Thymus (tissue), 14 donors: ENCODE data around the gene KLK2. TPM values are rescaled to one million over a fixed set of nuclear protein-coding genes. Genes with fewer than 3 reads are reported as not detected.

ENCODE experiments used
- DNase-seq, 9 donors: peaks; one replicate each; pipeline ENCODE4 v3.0.0-alpha.2; 2013; ENCODE audit warnings: low spot score in 9 of 9, low read depth in 6 of 9, missing footprints in 1 of 9
- H3K27ac ChIP-seq, 2 donors: one replicate each; pipeline ENCODE4 v1.5.1; 2013; ENCODE audit warnings: control low read depth in 1 of 2, low read depth in 1 of 2, low read length in 1 of 2, mild to moderate bottlenecking in 1 of 2, moderate library complexity in 1 of 2
- H3K27me3 ChIP-seq, 2 donors: one replicate each; pipeline ENCODE4 v1.5.1; 2013; ENCODE audit warnings: low read length in 1 of 2; ENCODE audit not compliant: control insufficient read depth in 2 of 2, insufficient read depth in 1 of 2
- H3K36me3 ChIP-seq, 2 donors: one replicate each; pipeline ENCODE4 v1.5.1; 2013; ENCODE audit warnings: low read length in 1 of 2, mild to moderate bottlenecking in 1 of 2, moderate library complexity in 1 of 2; ENCODE audit not compliant: control insufficient read depth in 2 of 2, insufficient read depth in 2 of 2
- H3K4me1 ChIP-seq, 2 donors: one replicate each; pipeline ENCODE4 v1.5.1; 2013; ENCODE audit warnings: low read length in 2 of 2; ENCODE audit not compliant: control insufficient read depth in 2 of 2, insufficient read depth in 2 of 2
- H3K4me3 ChIP-seq, 2 donors: one replicate each; pipeline ENCODE4 v1.5.1; 2013; ENCODE audit warnings: low read length in 2 of 2, control low read depth in 1 of 2, mild to moderate bottlenecking in 1 of 2
- H3K9me3 ChIP-seq, 2 donors: one replicate each; pipeline ENCODE4 v1.5.1; 2013; ENCODE audit warnings: low read length in 1 of 2, mild to moderate bottlenecking in 1 of 2; ENCODE audit not compliant: control insufficient read depth in 2 of 2, insufficient read depth in 1 of 2
- WGBS: extraction: QIAGEN DNeasy Blood & Tissue Kit; methylation state at CpG from one replicate; pipeline ENCODE4 v1.1.7; 2013; 5-methylcytosine and 5-hydroxymethylcytosine counted together
- long read RNA-seq, 10 donors: transcript quantifications; one replicate each; lab custom pipeline, GENCODE V29; 2026
- polyA plus RNA-seq: library from polyadenylated mRNA; stranded (reverse); fragments of 200-250 nt; gene quantifications from one replicate; pipeline ENCODE4 v1.2.3, GENCODE V29; 2013
- total RNA-seq: library from RNA; stranded (reverse); fragments of 120-200 nt; gene quantifications from one replicate; pipeline ENCODE4 v1.2.4, GENCODE V29; 2013
- donor health status: healthy.

The KLK2 gene
- total RNA-seq: under 0.01 TPM
- 0.50 TPM for polyA plus RNA-seq
- long read RNA-seq, donor 1: 0 reads
- long read RNA-seq, donor 2: 0 reads
- long read RNA-seq, donor 3: 0 reads
- long read RNA-seq, donor 4: 0 reads
- long read RNA-seq, donor 5: 0 reads
- long read RNA-seq, donor 6: 0 reads
- long read RNA-seq, donor 7, partial matches to known transcripts: 0 of 1 reads
- long read RNA-seq, donor 7, other reads (novel, unspliced or antisense): 0 of 1 reads
- long read RNA-seq, donor 8, partial matches to known transcripts: 0 of 1 reads
- long read RNA-seq, donor 8, other reads (novel, unspliced or antisense): 0 of 1 reads
- long read RNA-seq, donor 9: 0 reads
- long read RNA-seq, donor 10, partial matches to known transcripts: 0 of 2 reads
- long read RNA-seq, donor 10, other reads (novel, unspliced or antisense): 0 of 2 reads

DNA sequence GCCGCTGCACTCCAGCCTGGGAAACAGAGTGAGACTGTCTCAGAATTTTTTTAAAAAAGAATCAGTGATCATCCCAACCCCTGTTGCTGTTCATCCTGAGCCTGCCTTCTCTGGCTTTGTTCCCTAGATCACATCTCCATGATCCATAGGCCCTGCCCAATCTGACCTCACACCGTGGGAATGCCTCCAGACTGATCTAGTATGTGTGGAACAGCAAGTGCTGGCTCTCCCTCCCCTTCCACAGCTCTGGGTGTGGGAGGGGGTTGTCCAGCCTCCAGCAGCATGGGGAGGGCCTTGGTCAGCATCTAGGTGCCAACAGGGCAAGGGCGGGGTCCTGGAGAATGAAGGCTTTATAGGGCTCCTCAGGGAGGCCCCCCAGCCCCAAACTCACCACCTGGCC, at the start of gene KLK2:
TSS of gene KLK2 (plus strand) at position 384 of the 400 bp plus-strand sequence. CDS start 35 bp downstream, outside the sequence.
- Histone ChIP-seq H3K4me3 (no peak within 1 kb of the TSS), H3K9me3 (no peaks in the 10 kb centered on the region), H3K36me3 (no peaks in the 10 kb centered on the region), H3K27ac (no peak within 1 kb of the TSS), H3K4me1 (no peaks in the 10 kb centered on the region), H3K27me3 (peaks cover 0 to 15% of the 10 kb centered on the region in 2 donors)
- 85% methylated on average over 3 of the region's 3 CpGs for WGBS
- no peak for DNase-seq

DNA sequence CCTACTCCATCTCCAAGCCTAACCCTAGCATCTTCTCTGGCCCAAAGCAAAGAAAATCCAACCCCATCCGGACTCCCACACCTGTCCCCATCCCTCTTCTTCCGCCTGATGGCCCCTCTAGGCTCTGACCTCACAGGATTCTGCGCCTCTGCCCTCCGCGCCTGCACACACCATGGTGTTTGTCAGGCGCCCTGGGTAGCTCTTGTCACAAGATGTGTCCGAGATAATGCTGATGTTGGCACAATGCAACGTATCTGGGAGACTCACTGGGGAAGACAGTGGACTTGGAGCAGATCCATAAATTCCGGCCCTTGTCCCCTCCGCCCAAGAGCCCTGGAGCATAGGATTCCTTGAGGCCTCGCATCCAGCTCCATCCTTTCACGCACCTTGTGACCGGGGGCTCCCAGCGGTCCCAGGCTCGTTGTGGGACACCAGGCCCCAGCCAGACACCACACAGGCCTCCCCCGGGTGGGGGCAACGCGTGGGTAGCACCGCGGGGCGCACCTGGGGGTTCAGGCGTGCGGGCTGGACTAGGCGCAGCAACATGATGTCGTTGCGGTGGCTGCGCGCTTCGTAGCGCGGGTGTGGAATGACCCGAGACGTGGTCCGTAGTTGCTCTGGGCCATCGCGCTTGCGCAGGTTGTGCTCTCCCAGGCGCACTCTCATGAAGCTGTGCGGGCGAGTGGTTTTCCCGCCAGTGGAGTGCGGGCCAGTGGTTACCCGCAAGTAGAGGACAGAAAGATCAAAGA, 46.6 kb upstream of the KLK2 start:
- no peak for DNase-seq
- no peaks in the 10 kb centered on the region for H3K36me3 ChIP-seq
- WGBS: 84% methylated on average over 43 of the region's 43 CpGs
- H3K27ac ChIP-seq: no peak overlapping the region
- peaks cover 0 to 5% of the 10 kb centered on the region in 2 donors for H3K9me3 ChIP-seq
- no peaks in the 10 kb centered on the region for H3K4me1 ChIP-seq
- no peak overlapping the region for H3K4me3 ChIP-seq
- peaks cover 0 to 32% of the 10 kb centered on the region in 2 donors for H3K27me3 ChIP-seq

GRCh38 chr19:50827476-50827875, 45.8 kb upstream of the KLK2 start:
- peaks cover 0 to 5% of the 10 kb centered on the region in 2 donors for H3K9me3 ChIP-seq
- 87% methylated on average over 14 of the region's 14 CpGs for WGBS
- no peak for DNase-seq
- no peak overlapping the region for H3K4me3 ChIP-seq
- H3K4me1 ChIP-seq: no peaks in the 10 kb centered on the region
- no peaks in the 10 kb centered on the region for H3K36me3 ChIP-seq
- H3K27me3 ChIP-seq: peaks cover 0 to 24% of the 10 kb centered on the region in 2 donors
- H3K27ac ChIP-seq: no peak overlapping the region

DNA sequence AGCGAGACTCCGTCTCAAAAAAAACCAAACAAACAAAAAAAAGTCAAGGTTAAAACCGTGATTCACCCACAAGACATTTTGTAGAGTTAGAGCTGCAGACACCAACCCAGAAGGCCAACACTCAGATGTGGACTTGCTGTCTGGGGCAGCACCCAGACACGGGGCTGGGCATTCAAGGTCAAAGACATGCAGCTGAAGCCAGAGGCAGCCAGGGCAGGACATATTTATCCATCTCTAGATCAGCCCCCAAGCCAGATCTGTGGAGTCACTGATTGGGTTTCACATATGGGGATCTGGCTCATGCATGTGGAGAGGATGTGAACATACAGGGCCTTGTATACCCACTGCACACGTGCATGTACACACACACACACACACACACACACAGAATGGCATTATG, 43.4 kb upstream of the KLK2 start:
- WGBS: 86% methylated on average over 5 of the region's 5 CpGs
- Histone ChIP-seq H3K36me3 (no peaks in the 10 kb centered on the region), H3K27me3 (peaks cover under 1 to 28% of the 10 kb centered on the region in 2 donors), H3K27ac (no peak overlapping the region), H3K4me1 (no peaks in the 10 kb centered on the region), H3K4me3 (no peak overlapping the region), H3K9me3 (peaks cover 0 to 5% of the 10 kb centered on the region in 2 donors)
- no peak for DNase-seq

- Histone ChIP-seq H3K4me3 (no peak overlapping the region), H3K4me1 (peaks cover 1 to 2% of the 10 kb centered on the region in 2 donors), H3K27ac (no peak overlapping the region), H3K27me3 (peaks cover 7 to 35% of the 10 kb centered on the region in 2 donors), H3K36me3 (no peaks in the 10 kb centered on the region), H3K9me3 (peaks cover 0 to 5% of the 10 kb centered on the region in 2 donors)
- WGBS: 63% methylated on average over 17 of the region's 17 CpGs
- DNase-seq: no peak
Observed at GRCh38 chr19:50830266-50831025, 42.8 kb upstream of the KLK2 start.

DNA sequence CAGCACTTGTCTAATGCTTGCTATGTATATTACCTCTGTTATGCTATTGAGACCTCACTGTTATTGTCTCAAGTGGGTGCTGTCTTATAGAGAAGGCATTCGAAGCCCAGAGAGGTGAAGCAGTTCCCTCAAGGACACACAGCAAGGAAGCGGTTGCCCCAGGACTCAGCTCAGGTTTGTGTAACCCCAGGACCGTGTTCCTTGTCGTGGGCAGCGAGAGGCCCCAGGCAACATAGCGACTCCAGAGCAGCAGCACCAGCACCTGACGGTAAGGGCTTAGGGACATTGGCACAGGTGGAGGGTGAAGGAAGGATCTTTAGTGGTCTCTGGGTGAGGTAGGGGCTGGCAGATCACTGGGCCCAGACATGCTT, 42.2 kb upstream of the KLK2 start:
- Histone ChIP-seq H3K27ac (no peak overlapping the region), H3K36me3 (no peaks in the 10 kb centered on the region), H3K9me3 (peaks cover 0 to 5% of the 10 kb centered on the region in 2 donors), H3K27me3 (peaks cover 11 to 41% of the 10 kb centered on the region in 2 donors), H3K4me1 (peaks cover 3 to 5% of the 10 kb centered on the region in 2 donors), H3K4me3 (no peak overlapping the region)
- WGBS: 82% methylated on average over 7 of the region's 7 CpGs
- DNase-seq: no peak

GRCh38 chr19:50832666-50833065, 40.6 kb upstream of the KLK2 start:
- no peak for DNase-seq
- peaks cover 3 to 5% of the 10 kb centered on the region in 2 donors for H3K4me1 ChIP-seq
- H3K4me3 ChIP-seq: no peak overlapping the region
- 90% methylated on average over 8 of the region's 8 CpGs for WGBS
- no peaks in the 10 kb centered on the region for H3K36me3 ChIP-seq
- no peak overlapping the region for H3K27ac ChIP-seq
- peaks cover 17 to 48% of the 10 kb centered on the region in 2 donors for H3K27me3 ChIP-seq
- H3K9me3 ChIP-seq: no peaks in the 10 kb centered on the region

DNA sequence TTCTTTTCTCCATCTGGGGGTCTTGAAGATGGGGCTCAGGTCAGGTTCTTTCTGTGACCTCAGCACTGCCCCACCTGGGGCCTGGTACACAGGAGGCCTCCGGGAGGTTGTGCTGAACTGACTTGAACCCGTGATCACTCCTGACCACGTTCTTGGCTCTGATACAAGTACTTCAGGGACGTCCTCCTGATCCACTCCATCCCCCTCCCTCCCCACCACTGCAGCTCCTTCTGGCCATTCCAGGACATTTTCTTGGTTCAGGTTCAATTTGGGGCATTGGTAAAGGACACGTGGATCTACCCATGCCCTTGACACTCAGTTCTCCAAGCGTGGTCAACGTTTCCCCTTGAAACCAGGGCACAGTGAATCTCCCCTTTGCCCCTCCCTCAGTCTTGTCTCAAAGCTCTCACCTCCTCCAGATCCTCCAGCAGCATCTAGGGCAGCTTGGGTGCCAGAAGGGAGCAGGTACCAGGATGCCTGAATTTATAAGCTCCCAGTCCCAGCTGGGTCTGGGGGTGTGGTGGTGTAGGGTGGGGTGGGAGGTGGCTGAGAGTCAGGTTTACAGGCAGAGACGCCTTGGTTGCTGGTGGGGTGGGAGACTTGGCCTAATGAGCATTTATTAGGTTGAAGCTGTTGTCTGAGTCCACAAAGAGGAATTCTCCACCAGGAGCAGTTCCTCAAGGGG, 40.0 kb upstream of the KLK2 start, which contains the start of gene KLK15:
TSS of gene KLK15 (minus strand) at position 458 of the 685 bp plus-strand sequence. CDS start 2,082 bp downstream, outside the sequence.
- no peak within 1 kb of the TSS for H3K27ac ChIP-seq
- DNase-seq: no peak
- peaks cover 17 to 48% of the 10 kb centered on the region in 2 donors for H3K27me3 ChIP-seq
- H3K4me1 ChIP-seq: peaks cover 3 to 5% of the 10 kb centered on the region in 2 donors
- H3K9me3 ChIP-seq: no peaks in the 10 kb centered on the region
- 81% methylated on average over 8 of the region's 8 CpGs for WGBS
- no peaks in the 10 kb centered on the region for H3K36me3 ChIP-seq
- no peak within 1 kb of the TSS for H3K4me3 ChIP-seq
